NCI-H510A treated with DMSO at 0.1 percent for 48 hours (cell line): ENCODE results near the gene OTOG.

Source experiments
- DNase-seq: peaks from one replicate; lab custom pipeline; 2025; lab: John Stamatoyannopoulos, UW

OTOG gene

GRCh38 chr11:17696741-17697140 lies 149.7 kb downstream of the OTOG start:
- DNase-seq: no peak
